Stimulated activated CD4-positive, alpha-beta T cell treated with anti-CD3 and anti-CD28 coated beads, Interleukin-15, amount 100 ng/mL, for 1 hour (primary cell): ENCODE data around the gene ENPP6.

Source experiments
- DNase-seq, 2 donors: peaks; one replicate each; pipeline ENCODE4 v3.0.0-alpha.2; 2020; ENCODE audit warnings: low read depth in 1 of 2, low spot score in 1 of 2

The ENPP6 gene

DNA sequence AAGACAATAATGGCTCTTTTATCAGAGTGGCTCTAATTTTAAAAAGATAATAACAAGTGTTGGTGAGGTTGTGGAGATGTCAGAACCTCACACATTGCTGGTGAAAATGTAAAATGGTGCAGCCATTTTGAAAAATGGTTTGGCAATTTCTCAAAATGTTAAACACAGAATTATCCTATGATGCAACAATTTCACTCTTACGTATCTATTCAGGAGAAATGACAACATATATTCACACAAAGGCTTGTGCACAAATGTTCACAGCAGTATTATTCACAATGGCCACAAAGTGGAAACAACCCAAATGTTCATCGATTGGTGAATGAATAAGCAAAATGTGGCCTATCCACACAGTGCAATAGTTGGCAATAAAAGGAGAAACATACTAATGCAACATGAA lies 24.7 kb downstream of the ENPP6 start:
- DNase-seq, result no peak

- DNase-seq, result no peak
These were observed 26.4 kb downstream of the ENPP6 start for GRCh38 chr4:184191267-184191666.

- no peak for DNase-seq
These were observed 27.0 kb downstream of the ENPP6 start for GRCh38 chr4:184190711-184191110.

DNA sequence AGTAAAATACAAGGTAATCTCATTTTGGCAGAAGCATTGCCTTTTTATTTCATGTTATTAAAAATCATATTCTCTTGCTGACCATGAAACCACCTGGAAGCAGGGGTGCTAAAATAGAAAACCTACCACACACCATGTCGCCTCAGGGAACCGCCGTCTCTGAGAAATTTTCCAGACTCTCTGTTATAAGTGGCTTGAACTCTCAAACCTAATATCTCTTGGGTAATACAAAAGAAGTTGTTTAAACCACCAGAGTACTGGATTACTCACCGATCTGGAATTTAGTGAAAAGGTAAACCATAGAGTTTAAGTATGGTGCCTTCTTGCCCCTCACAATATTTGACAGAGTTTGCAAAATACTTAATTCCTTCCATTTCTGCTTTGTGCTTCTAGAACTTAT lies 27.7 kb downstream of the ENPP6 start:
- DNase-seq, result no peak

- no peak for DNase-seq
These were observed 29.0 kb downstream of the ENPP6 start for GRCh38 chr4:184188443-184189400.

- DNase-seq, result no peak
These were observed 40.4 kb downstream of the ENPP6 start for GRCh38 chr4:184177271-184177670.

- no peak for DNase-seq
These were observed 42.8 kb downstream of the ENPP6 start for GRCh38 chr4:184174571-184175488.

- DNase-seq, result no peak
These were observed 46.7 kb downstream of the ENPP6 start for GRCh38 chr4:184171011-184171410.

DNA sequence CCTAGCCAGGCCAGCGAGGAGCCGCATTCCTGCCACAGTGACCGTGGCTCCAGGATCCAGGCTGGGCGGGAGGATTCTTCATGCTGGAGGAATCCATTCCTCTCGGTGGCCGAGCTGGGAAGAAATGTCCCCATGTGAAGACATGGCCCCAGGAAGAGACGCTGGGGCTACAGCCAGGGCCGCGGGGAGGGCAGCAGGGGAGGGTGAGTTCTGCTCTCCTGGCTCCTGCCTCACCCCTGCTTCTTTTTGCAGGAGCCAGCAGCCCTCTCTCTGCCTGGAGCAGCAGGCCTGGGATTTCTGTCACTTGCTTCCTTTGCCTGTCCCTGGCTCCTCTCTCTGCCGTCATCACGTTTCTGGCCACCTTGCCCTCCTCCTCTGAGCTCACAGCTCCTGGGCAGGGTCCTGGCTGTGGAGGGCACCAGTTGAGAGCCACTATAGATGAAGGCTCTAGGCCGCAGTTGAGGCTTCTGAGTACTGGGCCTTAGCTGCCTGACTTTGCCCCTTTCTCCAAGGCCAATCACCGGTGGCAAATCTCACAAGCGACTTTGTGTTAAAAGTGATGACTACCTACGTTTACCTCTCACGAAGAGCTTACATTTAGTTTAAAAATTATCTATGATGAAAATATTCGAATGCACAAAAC lies 48.3 kb downstream of the ENPP6 start:
- no peak for DNase-seq

DNA sequence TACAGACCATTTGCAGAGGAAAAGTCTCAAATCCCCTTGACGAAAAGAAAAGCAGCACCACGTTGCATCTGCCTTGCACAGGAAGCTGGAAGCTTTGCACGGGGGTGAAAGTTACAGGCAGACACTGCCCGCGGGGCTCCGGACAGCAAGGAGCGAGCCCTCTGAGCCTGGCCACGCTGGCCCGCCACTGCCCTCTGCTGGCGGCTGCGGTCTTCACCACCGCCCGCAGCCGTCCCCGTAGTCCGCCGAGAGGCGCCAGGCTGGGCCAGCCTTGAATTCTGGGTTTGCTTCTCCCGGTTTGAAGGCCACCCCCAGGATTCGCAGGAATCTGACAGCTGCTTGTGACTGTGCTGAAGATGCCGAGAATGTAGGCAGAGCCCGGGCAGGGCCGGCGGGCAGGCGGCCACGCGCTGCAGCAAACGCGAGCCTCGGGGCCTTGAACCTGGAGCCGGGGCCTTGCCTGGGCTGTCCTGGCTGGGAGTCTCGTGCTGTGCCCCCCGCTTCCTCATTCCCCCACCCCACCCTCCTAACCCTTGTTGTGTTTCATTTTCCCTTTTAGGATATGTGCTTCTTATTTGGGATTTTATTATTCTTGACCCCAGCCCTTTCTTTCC lies 49.2 kb downstream of the ENPP6 start:
- DNase-seq, result peak; percentile 13 to 44

GRCh38 chr4:184167576-184167975 lies 50.1 kb downstream of the ENPP6 start:
- DNase-seq, result no peak

DNA sequence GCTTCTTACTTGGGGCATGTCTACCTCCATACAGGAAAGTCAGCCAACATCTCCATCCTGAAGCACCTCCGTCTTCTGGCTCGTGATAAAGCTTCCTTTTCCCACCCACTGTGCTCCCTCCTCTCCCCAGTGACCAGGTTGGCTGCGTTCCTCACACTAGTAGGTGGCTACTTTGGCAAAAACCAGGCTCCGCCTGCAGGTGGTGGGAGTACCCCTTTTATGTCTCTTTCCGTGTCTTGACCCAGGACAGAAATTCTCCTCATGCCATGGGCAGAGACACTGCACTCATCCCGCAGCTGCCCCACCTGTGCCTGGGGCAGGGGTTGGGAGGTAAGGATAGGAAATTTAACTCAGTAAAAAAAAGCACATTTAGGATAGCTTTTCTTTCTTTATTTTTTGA lies 50.9 kb downstream of the ENPP6 start:
- no peak for DNase-seq

- no peak for DNase-seq
These were observed 52.4 kb downstream of the ENPP6 start for GRCh38 chr4:184165291-184165690.

- no peak for DNase-seq
These were observed 53.9 kb downstream of the ENPP6 start for GRCh38 chr4:184163813-184164212.

DNA sequence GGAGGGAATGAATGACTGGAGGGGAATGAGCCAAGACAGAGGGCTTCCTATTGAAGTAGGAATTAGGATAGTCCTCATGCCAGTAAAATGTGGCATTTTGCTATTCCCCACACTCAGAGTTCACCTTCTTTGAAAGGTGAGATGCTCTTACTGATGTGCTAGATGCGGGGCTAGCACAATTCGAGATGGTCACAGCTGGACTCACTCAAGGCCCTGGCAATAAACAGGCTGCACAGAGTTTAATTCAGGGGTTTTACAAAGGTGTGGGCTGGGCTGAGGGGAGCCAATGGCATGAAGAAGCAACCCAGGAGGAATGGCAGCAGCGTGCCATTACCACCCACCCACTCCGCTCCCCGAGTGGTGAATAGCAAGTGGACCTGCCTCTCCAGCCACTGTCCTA lies 55.1 kb downstream of the ENPP6 start:
- no peak for DNase-seq

GRCh38 chr4:184157322-184157721 lies 60.4 kb downstream of the ENPP6 start:
- no peak for DNase-seq

- DNase-seq, result no peak
These were observed 61.3 kb downstream of the ENPP6 start for GRCh38 chr4:184156163-184156920.

GRCh38 chr4:184154199-184154598 lies 63.5 kb downstream of the ENPP6 start:
- no peak for DNase-seq

GRCh38 chr4:184153781-184154180 lies 63.9 kb downstream of the ENPP6 start:
- DNase-seq, result no peak

GRCh38 chr4:184151988-184152485 lies 65.6 kb downstream of the ENPP6 start:
- no peak for DNase-seq
